ENCODE results near the gene APOBEC3F. TPM values are rescaled to one million over a fixed set of nuclear protein-coding genes. Genes with fewer than 3 reads are reported as not detected.
"Not testable (repeated sequence)": the region's sequence is repeated elsewhere in the genome, so short reads cannot be mapped to it uniquely, and the experiment has no call there.

APOBEC3F gene
- total RNA-seq, 1 donor from 2014 or later: 5.9 TPM

DNA sequence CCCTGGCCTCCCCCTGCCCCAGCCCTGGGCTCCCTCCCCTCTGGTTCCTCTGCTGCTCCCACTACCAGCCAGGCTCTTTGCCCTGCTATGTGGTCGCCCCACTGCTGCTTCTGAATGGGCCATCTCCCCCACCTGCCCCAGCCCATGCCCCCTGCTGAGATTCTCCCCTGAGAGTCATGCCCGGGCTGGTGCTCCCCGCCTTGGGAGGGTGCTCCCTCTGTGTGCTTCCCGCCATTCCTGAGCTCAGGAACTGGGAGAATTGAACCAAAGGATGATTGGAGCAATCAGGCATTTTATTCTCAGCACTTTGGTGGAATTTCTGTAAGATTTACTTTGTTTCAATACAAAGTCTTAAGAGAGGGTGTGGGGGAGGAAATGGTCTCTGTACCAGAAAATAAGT is 12.9 kb upstream of the APOBEC3F start:
- Mint-ChIP-seq H3K9me3 (no peaks in the 10 kb centered on the region), H3K27ac (ENCODE audit: unreplicated experiment) (no peak overlapping the region), H3K36me3 (ENCODE audit: low read depth) (no peaks in the 10 kb centered on the region)

GRCh38 chr22:39028281-39028680 is 12.4 kb upstream of the APOBEC3F start:
- Mint-ChIP-seq H3K27ac (ENCODE audit: unreplicated experiment) (no peak overlapping the region), H3K4me3 (no peak overlapping the region), H3K9me3 (no peaks in the 10 kb centered on the region), H3K36me3 (ENCODE audit: low read depth) (no peaks in the 10 kb centered on the region), H3K27me3 (ENCODE audit: low read depth) (no peaks in the 10 kb centered on the region), H3K4me1 (no peaks in the 10 kb centered on the region)
- no peak for DNase-seq (ENCODE audit: low read depth, low spot score)
- TF ChIP-seq, protein P1, sequence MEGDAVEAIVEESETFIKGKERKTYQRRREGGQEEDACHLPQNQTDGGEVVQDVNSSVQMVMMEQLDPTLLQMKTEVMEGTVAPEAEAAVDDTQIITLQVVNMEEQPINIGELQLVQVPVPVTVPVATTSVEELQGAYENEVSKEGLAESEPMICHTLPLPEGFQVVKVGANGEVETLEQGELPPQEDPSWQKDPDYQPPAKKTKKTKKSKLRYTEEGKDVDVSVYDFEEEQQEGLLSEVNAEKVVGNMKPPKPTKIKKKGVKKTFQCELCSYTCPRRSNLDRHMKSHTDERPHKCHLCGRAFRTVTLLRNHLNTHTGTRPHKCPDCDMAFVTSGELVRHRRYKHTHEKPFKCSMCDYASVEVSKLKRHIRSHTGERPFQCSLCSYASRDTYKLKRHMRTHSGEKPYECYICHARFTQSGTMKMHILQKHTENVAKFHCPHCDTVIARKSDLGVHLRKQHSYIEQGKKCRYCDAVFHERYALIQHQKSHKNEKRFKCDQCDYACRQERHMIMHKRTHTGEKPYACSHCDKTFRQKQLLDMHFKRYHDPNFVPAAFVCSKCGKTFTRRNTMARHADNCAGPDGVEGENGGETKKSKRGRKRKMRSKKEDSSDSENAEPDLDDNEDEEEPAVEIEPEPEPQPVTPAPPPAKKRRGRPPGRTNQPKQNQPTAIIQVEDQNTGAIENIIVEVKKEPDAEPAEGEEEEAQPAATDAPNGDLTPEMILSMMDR (conservative IDR thresholded peaks at IDR 0.05): no peak

More for the DNA sequence above, 12.9 kb upstream of the APOBEC3F start:
- TF ChIP-seq, protein P1 (conservative IDR thresholded peaks at IDR 0.05): no peak
- DNase-seq (ENCODE audit: low read depth, low spot score): no peak
- Mint-ChIP-seq H3K4me1 (no peaks in the 10 kb centered on the region), H3K27me3 (ENCODE audit: low read depth) (no peaks in the 10 kb centered on the region), H3K4me3 (no peak overlapping the region)

- no peaks in the 10 kb centered on the region for H3K36me3 Mint-ChIP-seq (ENCODE audit: low read depth)
- no peaks in the 10 kb centered on the region for H3K9me3 Mint-ChIP-seq
- no peak overlapping the region for H3K4me3 Mint-ChIP-seq
- DNase-seq (ENCODE audit: low read depth, low spot score): no peak
- TF ChIP-seq, protein P1 (conservative IDR thresholded peaks at IDR 0.05): no peak
- no peaks in the 10 kb centered on the region for H3K27me3 Mint-ChIP-seq (ENCODE audit: low read depth)
- no peaks in the 10 kb centered on the region for H3K4me1 Mint-ChIP-seq
- no peak overlapping the region for H3K27ac Mint-ChIP-seq (ENCODE audit: unreplicated experiment)
Observed at GRCh38 chr22:39029227-39029626, 11.4 kb upstream of the APOBEC3F start.

DNA sequence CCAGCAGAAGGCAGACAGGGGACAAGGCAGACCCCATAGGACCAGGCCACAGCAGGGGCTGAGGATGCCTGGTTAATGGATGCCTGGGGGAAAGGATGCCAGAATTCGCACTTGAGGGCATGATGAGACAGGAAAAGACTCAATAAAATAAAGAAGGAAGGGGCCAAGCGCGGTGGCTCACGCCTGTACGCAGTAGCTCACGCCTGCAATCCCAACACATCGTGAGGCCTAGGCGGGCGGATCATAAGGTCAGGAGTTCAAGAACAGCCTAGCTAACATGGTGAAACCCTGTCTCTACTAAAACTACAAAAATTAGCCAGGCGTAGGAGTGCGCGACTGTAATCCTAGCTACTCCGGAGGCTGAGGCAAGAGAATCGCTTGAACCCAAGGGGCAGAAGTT is 10.0 kb upstream of the APOBEC3F start:
- Mint-ChIP-seq H3K9me3 (no peaks in the 10 kb centered on the region), H3K4me1 (no peaks in the 10 kb centered on the region), H3K4me3 (no peak overlapping the region), H3K27ac (ENCODE audit: unreplicated experiment) (no peak overlapping the region), H3K27me3 (ENCODE audit: low read depth) (no peaks in the 10 kb centered on the region), H3K36me3 (ENCODE audit: low read depth) (no peaks in the 10 kb centered on the region)
- TF ChIP-seq, protein P1 (conservative IDR thresholded peaks at IDR 0.05): no peak
- no peak for DNase-seq (ENCODE audit: low read depth, low spot score)

- H3K36me3 Mint-ChIP-seq (ENCODE audit: low read depth); H3K4me3 Mint-ChIP-seq; H3K27ac Mint-ChIP-seq (ENCODE audit: unreplicated experiment); DNase-seq (ENCODE audit: low read depth, low spot score); H3K4me1 Mint-ChIP-seq; H3K9me3 Mint-ChIP-seq; H3K27me3 Mint-ChIP-seq (ENCODE audit: low read depth): not testable (repeated sequence)
Observed at GRCh38 chr22:39031434-39032295, 9.0 kb upstream of the APOBEC3F start.

DNA sequence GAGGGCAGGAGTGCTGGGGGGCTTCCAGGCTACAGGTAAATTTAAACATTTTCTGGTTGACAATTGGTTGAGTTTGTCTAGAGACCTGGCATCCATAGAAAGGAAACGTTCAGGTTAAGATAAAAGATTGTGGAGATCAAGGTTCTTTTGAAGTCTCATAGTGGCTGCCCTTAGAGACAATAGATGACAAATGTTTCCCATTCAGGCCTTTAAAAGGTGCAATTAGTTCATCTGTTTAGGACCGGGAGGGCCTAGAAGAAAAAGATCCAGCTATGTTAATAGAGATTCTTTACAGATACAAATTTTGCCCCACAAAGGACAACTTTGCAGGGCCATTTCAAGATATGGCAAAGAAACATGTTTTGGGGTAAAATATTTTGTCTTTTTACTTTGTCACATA is 3.6 kb upstream of the APOBEC3F start:
- H3K4me1 Mint-ChIP-seq: peaks cover 28% of the 10 kb centered on the region
- H3K27ac Mint-ChIP-seq (ENCODE audit: unreplicated experiment); H3K36me3 Mint-ChIP-seq (ENCODE audit: low read depth); H3K9me3 Mint-ChIP-seq; H3K27me3 Mint-ChIP-seq (ENCODE audit: low read depth); DNase-seq (ENCODE audit: low read depth, low spot score); H3K4me3 Mint-ChIP-seq: not testable (repeated sequence)

Measured in neural crest cell (in vitro differentiated cells).